NCI-H2196 treated with DMSO at 0.1 percent for 48 hours (cell line): ENCODE data around the gene PXMP2.
A peak's percentile ranks its signal among the peaks of the same experiment; 100 is the strongest.

Source experiments
- DNase-seq: peaks from one replicate; lab custom pipeline; 2025; ENCODE audit not compliant: unreplicated experiment; lab: John Stamatoyannopoulos, UW

Gene PXMP2

GRCh38 chr12:132687211-132688164 lies at the start of gene PXMP2, which contains the start of gene POLE:
PXMP2 (plus strand) TSS chr12:132687587; CDS start chr12:132687671, 84 bp downstream.
POLE (minus strand) TSS chr12:132687342; CDS start chr12:132687315, 27 bp downstream.
- DNase-seq: peak; percentile 87

GRCh38 chr12:132637811-132638210 lies 49.6 kb upstream of the PXMP2 start:
- no peak for DNase-seq

- DNase-seq: no peak
Measured at GRCh38 chr12:132638541-132639408, 48.6 kb upstream of the PXMP2 start.

GRCh38 chr12:132639956-132640520 lies 47.3 kb upstream of the PXMP2 start:
- DNase-seq: no peak

GRCh38 chr12:132640936-132641335 lies 46.5 kb upstream of the PXMP2 start:
- no peak for DNase-seq

GRCh38 chr12:132641811-132642650 lies 45.4 kb upstream of the PXMP2 start:
- no peak for DNase-seq

GRCh38 chr12:132642846-132643835 lies 44.2 kb upstream of the PXMP2 start:
- no peak for DNase-seq

- no peak for DNase-seq
Measured at GRCh38 chr12:132646850-132647249, 40.5 kb upstream of the PXMP2 start.

- DNase-seq: no peak
Measured at GRCh38 chr12:132647858-132648257, 39.5 kb upstream of the PXMP2 start.

- DNase-seq: no peak
Measured at GRCh38 chr12:132648616-132649225, 38.7 kb upstream of the PXMP2 start.

- no peak for DNase-seq
Measured at GRCh38 chr12:132649226-132649945, 38.0 kb upstream of the PXMP2 start.

GRCh38 chr12:132651444-132652100 lies 35.8 kb upstream of the PXMP2 start:
- peak; percentile 100 for DNase-seq

GRCh38 chr12:132653567-132654290 lies 33.7 kb upstream of the PXMP2 start:
- no peak for DNase-seq

GRCh38 chr12:132657004-132657727 lies 30.2 kb upstream of the PXMP2 start:
- no peak for DNase-seq

GRCh38 chr12:132658149-132658894 lies 29.1 kb upstream of the PXMP2 start:
- DNase-seq: no peak

GRCh38 chr12:132659146-132659545 lies 28.2 kb upstream of the PXMP2 start:
- no peak for DNase-seq
